Adrenal gland (tissue), 5 donors: Measurements from ENCODE around the gene LPAR2.

ENCODE experiments used
- POLR2A ChIP-seq, 2 donors: fragments of 450-650 bp; IDR thresholded peaks; one replicate each; pipeline ENCODE4 v1.6.1; 2017; ENCODE audit warnings: antibody characterized with exemption in 2 of 2, mild to moderate bottlenecking in 2 of 2, moderate library complexity in 1 of 2
- TF ChIP-seq, protein P1 (sequence below), 6 experiments: fragments of 450-650 bp in 4 of 6; fragments of 200-600 bp in 2 of 6; sonication (generic) in 1 of 6; IDR thresholded peaks; 1 replicate in 5 of 6; 2 replicates in 1 of 6; pipeline versions ENCODE4 v1.5.1 to v1.8.0; 2016 to 2021; ENCODE audit warnings: antibody characterized with exemption in 6 of 6, mild to moderate bottlenecking in 2 of 6, moderate library complexity in 1 of 6
- donor health status: DM: no; HTN: no; CAD: no.

DNA sequence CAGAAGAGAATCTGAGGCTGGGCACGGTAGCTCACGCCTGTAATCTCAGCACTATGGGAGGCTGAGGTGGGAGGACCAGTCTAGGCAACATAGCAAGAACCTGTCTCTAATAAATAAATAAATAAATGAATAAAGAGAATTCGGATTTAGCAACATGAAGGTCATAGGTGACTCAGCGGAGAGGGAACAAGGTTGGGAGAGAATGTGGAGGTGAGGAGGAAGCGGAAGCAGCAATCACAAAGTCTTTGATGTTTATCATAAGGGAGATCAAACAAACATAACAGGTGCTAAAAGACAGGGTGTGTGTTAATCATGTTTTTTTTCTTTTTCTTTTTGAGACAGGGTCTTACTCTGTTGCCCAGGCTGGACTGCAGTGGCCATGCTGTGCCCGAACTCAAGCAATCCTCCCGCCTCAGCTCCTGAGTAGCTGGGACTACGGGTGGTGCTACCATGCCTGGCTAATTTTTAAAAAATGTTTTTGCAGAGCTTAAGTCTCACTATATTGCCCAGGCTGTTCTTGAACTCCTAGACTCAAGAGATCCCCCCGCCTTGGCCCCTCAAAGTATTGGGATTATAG lies 25.8 kb downstream of the LPAR2 start:
- no peak for TF ChIP-seq POLR2A (IDR thresholded peaks at IDR 0.05)
- TF ChIP-seq, protein P1, sequence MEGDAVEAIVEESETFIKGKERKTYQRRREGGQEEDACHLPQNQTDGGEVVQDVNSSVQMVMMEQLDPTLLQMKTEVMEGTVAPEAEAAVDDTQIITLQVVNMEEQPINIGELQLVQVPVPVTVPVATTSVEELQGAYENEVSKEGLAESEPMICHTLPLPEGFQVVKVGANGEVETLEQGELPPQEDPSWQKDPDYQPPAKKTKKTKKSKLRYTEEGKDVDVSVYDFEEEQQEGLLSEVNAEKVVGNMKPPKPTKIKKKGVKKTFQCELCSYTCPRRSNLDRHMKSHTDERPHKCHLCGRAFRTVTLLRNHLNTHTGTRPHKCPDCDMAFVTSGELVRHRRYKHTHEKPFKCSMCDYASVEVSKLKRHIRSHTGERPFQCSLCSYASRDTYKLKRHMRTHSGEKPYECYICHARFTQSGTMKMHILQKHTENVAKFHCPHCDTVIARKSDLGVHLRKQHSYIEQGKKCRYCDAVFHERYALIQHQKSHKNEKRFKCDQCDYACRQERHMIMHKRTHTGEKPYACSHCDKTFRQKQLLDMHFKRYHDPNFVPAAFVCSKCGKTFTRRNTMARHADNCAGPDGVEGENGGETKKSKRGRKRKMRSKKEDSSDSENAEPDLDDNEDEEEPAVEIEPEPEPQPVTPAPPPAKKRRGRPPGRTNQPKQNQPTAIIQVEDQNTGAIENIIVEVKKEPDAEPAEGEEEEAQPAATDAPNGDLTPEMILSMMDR (IDR thresholded peaks at IDR 0.05), result no peak
